Endothelial cell of umbilical vein (primary cell): ENCODE measurements around the gene TLR6. TPM values are rescaled to one million over a fixed set of nuclear protein-coding genes. Genes with fewer than 3 reads are reported as not detected.

Experiments used
- BruUV-seq: library from RNA; stranded (reverse); fragments of 400-500 nt; replicated peaks from 2 replicates; lab custom pipeline; 2021; lab: Mats Ljungman, UMichigan
- CTCF ChIA-PET: fragments of 300-600, 350-600 bp; sonication (Branson Sonifier 250); formaldehyde crosslinking; loops from one replicate; lab custom pipeline; 2021; ENCODE audit warnings: antibody characterized with exemption, inconsistent platforms; lab: Charles Lee
- POLR2A ChIA-PET: fragments of 300-600, 350-600 bp; sonication (Branson Sonifier 250); formaldehyde crosslinking; loops from one replicate; lab custom pipeline; 2021; ENCODE audit warnings: antibody characterized with exemption, inconsistent platforms; lab: Charles Lee
- DNase-seq: peaks from one replicate; pipeline ENCODE4 v3.0.0-alpha.2; 2011; ENCODE audit warnings: low read depth, low spot score
- FAIRE-seq: peaks from 2 replicates; lab custom pipeline; 2011; peaks lifted over from hg19 to GRCh38; lab: Jason Lieb, UNC
- H2AFZ ChIP-seq: 2 replicates; pipeline ENCODE4 v1.6.0; 2012; ENCODE audit warnings: low read depth, low read length, control low read depth, inconsistent platforms
- H3K27ac ChIP-seq: 2 replicates; pipeline ENCODE4 v1.5.1; 2011; ENCODE audit warnings: low read depth, mild to moderate bottlenecking, control low read depth, low read length, moderate library complexity; ENCODE audit not compliant: insufficient read depth
- H3K27me3 ChIP-seq, 2 experiments: 2 replicates each; pipeline versions ENCODE4 v1.6.0 to v1.6.1; 2011; ENCODE audit warnings: low read length in 2 of 2, mixed read lengths in 1 of 2; ENCODE audit not compliant: control insufficient read depth in 2 of 2, insufficient read depth in 2 of 2
- H3K36me3 ChIP-seq, 2 experiments: 2 replicates in 1 of 2; 3 replicates in 1 of 2; pipeline ENCODE4 v1.5.1; 2011; ENCODE audit warnings: low read length in 2 of 2, mild to moderate bottlenecking in 1 of 2, moderate library complexity in 1 of 2; ENCODE audit not compliant: control insufficient read depth in 2 of 2, insufficient read depth in 2 of 2; ENCODE audit errors: extremely low read depth in 1 of 2
- H3K4me1 ChIP-seq: 3 replicates; pipeline ENCODE4 v1.5.1; 2011; ENCODE audit warnings: mild to moderate bottlenecking, low read length; ENCODE audit not compliant: control insufficient read depth, insufficient read depth; ENCODE audit errors: extremely low read depth
- H3K4me2 ChIP-seq: 2 replicates; pipeline ENCODE4 v1.6.1; 2011; ENCODE audit warnings: low read length, control low read depth, mixed read lengths; ENCODE audit not compliant: insufficient read depth
- H3K4me3 ChIP-seq, 3 experiments: fragments of 200-600 bp in 1 of 3; sonication (generic), shearing (Covaris generic) in 1 of 3; replicated peaks in 1 of 3; 2 replicates each; pipeline ENCODE4 v1.5.1; 2011 to 2016; ENCODE audit warnings: control low read depth in 3 of 3, low read length in 3 of 3, mild to moderate bottlenecking in 2 of 3, inconsistent platforms in 1 of 3, low read depth in 1 of 3, moderate library complexity in 1 of 3; ENCODE audit not compliant: insufficient read depth in 1 of 3
- H3K79me2 ChIP-seq: 2 replicates; pipeline ENCODE4 v1.6.0; 2012; ENCODE audit warnings: low read length, inconsistent platforms; ENCODE audit not compliant: control insufficient read depth, insufficient read depth
- H3K9ac ChIP-seq: replicated peaks from 2 replicates; pipeline ENCODE3; 2011; ENCODE audit warnings: low read length, control low read depth; ENCODE audit not compliant: insufficient read depth; ENCODE audit errors: extremely low read depth
- H3K9me1 ChIP-seq: replicated peaks from 3 replicates; pipeline ENCODE4 v1.6.0; 2011; ENCODE audit warnings: mild to moderate bottlenecking, low read length; ENCODE audit not compliant: control insufficient read depth, insufficient read depth; ENCODE audit errors: extremely low read depth
- H3K9me3 ChIP-seq: replicated peaks from 2 replicates; pipeline ENCODE4 v1.5.1; 2012; ENCODE audit warnings: low read length, inconsistent platforms; ENCODE audit not compliant: control insufficient read depth, insufficient read depth
- H4K20me1 ChIP-seq: replicated peaks from 2 replicates; pipeline ENCODE3; 2011; ENCODE audit warnings: mild to moderate bottlenecking, low read length; ENCODE audit not compliant: control insufficient read depth, insufficient read depth; ENCODE audit errors: extremely low read depth
- CTCF ChIP-seq, 2 donors: IDR thresholded peaks; 1 replicate in 1 of 2; 2 replicates in 1 of 2; pipeline ENCODE4 v1.5.1; 2011; ENCODE audit warnings: low read length in 2 of 2, mild to moderate bottlenecking in 2 of 2, moderate library complexity in 2 of 2, control low read depth in 1 of 2, inconsistent platforms in 1 of 2, low read depth in 1 of 2; ENCODE audit not compliant: insufficient read depth in 1 of 2; ENCODE audit errors: extremely low read depth in 1 of 2
- FOS ChIP-seq: IDR thresholded peaks from 2 replicates; pipeline ENCODE4 v1.6.1; 2011; ENCODE audit warnings: mild to moderate bottlenecking, low read length, moderate library complexity, borderline replicate concordance; ENCODE audit not compliant: insufficient read depth
- JUN ChIP-seq: IDR thresholded peaks from 2 replicates; pipeline ENCODE4 v1.6.1; 2011; ENCODE audit warnings: borderline replicate concordance, low read depth; ENCODE audit not compliant: insufficient read length, insufficient read depth
- MYC ChIP-seq: IDR thresholded peaks from one replicate; pipeline ENCODE4 v1.6.1; 2011; ENCODE audit warnings: mild to moderate bottlenecking, low read depth, low read length
- POLR2AphosphoS5 ChIP-seq: IDR thresholded peaks from 2 replicates; pipeline ENCODE4 v1.6.1; 2012; ENCODE audit warnings: low read depth, mild to moderate bottlenecking, control low read depth, low read length, moderate library complexity; ENCODE audit not compliant: insufficient read depth
- dilution Hi-C: fragments of 300-500 bp; cut with MboI; formaldehyde crosslinking; loops from one replicate; pipeline ENCODE4 v1.15.0; 2019; ENCODE audit warnings: low sequenced_read_pairs; ENCODE audit not compliant: extremely low pct_ligation_motif_present
- intact Hi-C: fragments of 100-400 bp; cut with micrococcal nuclease; formaldehyde crosslinking; loops from one replicate; pipeline ENCODE4 v1.10.0; 2022
- polyA plus RNA-seq, 4 experiments: library from polyadenylated mRNA; depleted of rRNA in 3 of 4; stranded (reverse) in 3 of 4; unstranded in 1 of 4; fragments of >200 nt; gene quantifications; 2 replicates each; pipeline versions ENCODE4 v1.2.1 to v1.2.3, GENCODE V29; 2011 to 2012; ENCODE audit warnings: missing spikeins in 1 of 4
- total RNA-seq: library from RNA; stranded (reverse); gene quantifications from 2 replicates; pipeline ENCODE4 v1.2.3, GENCODE V29; 2021

Gene TLR6
- total and polyA plus RNA-seq, 2 donors (not counting 3 experiments of a cell fraction or from before 2014, with no cell fraction given): 0.19 to 1.7 TPM

DNA sequence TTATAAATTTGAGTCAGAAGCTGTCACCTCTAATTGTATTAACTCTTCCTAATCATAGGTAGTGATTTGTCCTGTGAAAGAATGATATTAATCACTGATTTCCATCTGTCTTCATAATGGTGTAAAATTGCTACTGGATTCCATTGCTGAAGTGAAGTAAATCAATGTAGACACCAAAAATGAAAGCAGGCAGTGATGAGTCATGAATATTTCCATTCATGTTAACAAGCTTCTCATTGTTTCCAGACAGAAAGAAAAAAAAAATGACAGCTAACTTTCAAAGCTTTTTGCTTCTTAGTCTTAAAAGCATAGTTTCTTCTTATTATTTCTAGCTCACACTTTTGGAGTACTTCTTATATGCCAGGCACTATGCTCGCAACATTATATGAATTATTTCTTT lies 32.5 kb upstream of the TLR6 start:
- dilution Hi-C loops: no loop called here
- POLR2A ChIA-PET: interaction anchor here (0.9 kb wide), 1 partner anchor 20 kb away, joined by 4 read pairs; no protein-coding TSS in a partner anchor
- TF ChIP-seq MYC (no peak), CTCF (IDR thresholded peaks at IDR 0.05; ENCODE audit: extremely low read depth in 1 of 2, insufficient read depth in 1 of 2, low read depth in 1 of 2, low read length in 2 of 2) (no peak), JUN (peak; percentile 96), FOS (peak; percentile 81)

DNA sequence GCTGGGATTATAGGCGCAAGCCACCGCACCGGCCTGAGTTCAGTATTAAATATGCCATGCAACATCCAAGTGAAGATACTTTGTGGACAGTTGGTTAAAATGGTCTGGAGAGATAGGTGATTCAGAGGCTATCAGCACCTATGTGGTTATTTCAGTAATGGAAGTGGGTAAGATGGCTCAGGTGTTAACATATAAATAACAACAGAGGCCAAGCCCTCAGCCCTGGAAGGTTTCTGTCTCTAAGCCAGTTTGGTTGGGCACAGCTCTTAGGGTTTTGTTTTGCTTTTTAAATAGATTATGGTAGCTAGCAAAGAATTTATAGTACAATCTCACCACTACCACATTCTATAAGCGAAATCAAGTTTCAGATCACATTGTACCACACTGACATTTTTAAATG lies 27.6 kb upstream of the TLR6 start:
- no peak for FAIRE-seq
- TF ChIP-seq POLR2AphosphoS5 (no peak), FOS (no peak)
- Histone ChIP-seq H3K27me3 (no peaks in the 10 kb centered on the region), H3K27ac (no peak overlapping the region), H3K79me2 (peaks cover 6% of the 10 kb centered on the region), H3K4me3 (no peak overlapping the region), H2AFZ (no peak overlapping the region), H3K9me3 (no peaks in the 10 kb centered on the region), H3K4me2 (no peak overlapping the region), H3K9ac (no peak overlapping the region), H4K20me1 (no peaks in the 10 kb centered on the region), H3K4me1 (peaks cover 8% of the 10 kb centered on the region), H3K36me3 (peaks cover 5 to 9% of the 10 kb centered on the region in 2 experiments), H3K9me1 (no peaks in the 10 kb centered on the region)
- dilution Hi-C loops (no loop called here), intact Hi-C loops (no loop called here)
- DNase-seq: no peak
- POLR2A ChIA-PET: no interaction called here
- CTCF ChIA-PET: interaction anchor here (1.6 kb wide), 1 partner anchor 11 kb away, joined by 4 read pairs; no protein-coding TSS in a partner anchor
- BruUV-seq: no TSS peak

More for the DNA sequence above, 32.5 kb upstream of the TLR6 start:
- H3K9ac ChIP-seq: peak overlapping the region; percentile 69
- CTCF ChIA-PET: interaction anchor here (0.6 to 3.5 kb wide), 11 partner anchors 12 to 246 kb away, joined by 3 to 33 read pairs (median 4); partner anchors contain the start of genes FAM114A1 and TLR10
- FAIRE-seq (peak; percentile 93), DNase-seq (peak; percentile 89)
- peak overlapping the region; percentile 28 for H2AFZ ChIP-seq
- BruUV-seq: no TSS peak
- no peaks in the 10 kb centered on the region for H3K9me1 ChIP-seq
- intact Hi-C loops: loop anchor here (1.0 kb wide), 1 partner anchor 33 kb away; the partner anchor contains the start of gene TLR6
- peak overlapping the region; percentile 90 for H3K27ac ChIP-seq
- peaks cover 21% of the 10 kb centered on the region for H3K4me1 ChIP-seq
- peak overlapping the region in 1 of 3 experiments; percentile 32 for H3K4me3 ChIP-seq
- no peaks in the 10 kb centered on the region for H4K20me1 ChIP-seq
- no peaks in the 10 kb centered on the region for H3K9me3 ChIP-seq
- H3K36me3 ChIP-seq: peaks cover 6 to 7% of the 10 kb centered on the region in 2 experiments
- H3K79me2 ChIP-seq: peaks cover 2% of the 10 kb centered on the region
- peak overlapping the region; percentile 81 for H3K4me2 ChIP-seq
- H3K27me3 ChIP-seq: no peaks in the 10 kb centered on the region
